ENCODE data around the gene FOXP2.

FOXP2 gene

DNA sequence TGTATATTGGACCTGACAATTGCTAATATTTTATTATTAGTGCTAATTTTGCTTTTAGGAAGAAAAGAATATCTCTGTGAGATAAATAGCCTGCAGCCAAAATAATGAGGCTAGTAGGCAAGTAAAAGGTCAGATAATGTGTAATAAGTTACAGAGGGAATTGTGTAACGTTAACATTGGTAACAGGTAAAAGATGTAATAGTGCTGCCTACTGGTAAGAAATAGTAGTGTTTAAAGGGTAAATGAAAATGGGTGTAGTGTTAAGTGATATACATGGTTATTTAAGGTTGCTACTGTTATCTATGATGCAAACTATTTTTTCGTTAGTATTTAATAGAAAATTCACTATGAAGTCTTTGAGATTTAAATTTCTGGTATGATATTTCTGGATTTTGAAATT lies 9.2 kb upstream of the FOXP2 start:
- Histone ChIP-seq H3K4me1 (ENCODE audit: control insufficient read depth, insufficient read depth, low read length) (no peaks in the 10 kb centered on the region), H3K36me3 (ENCODE audit: control insufficient read depth, insufficient read depth, low read length) (no peaks in the 10 kb centered on the region), H3K27ac (ENCODE audit: low read depth, low read length) (no peak overlapping the region), H3K4me3 (ENCODE audit: low read depth, low read length) (no peak overlapping the region), H3K9me3 (ENCODE audit: control insufficient read depth, insufficient read depth, low read length) (no peaks in the 10 kb centered on the region), H3K9ac (ENCODE audit: low read depth, low read length) (no peak overlapping the region), H3K27me3 (ENCODE audit: control insufficient read depth, insufficient read depth, low read length) (no peaks in the 10 kb centered on the region)

DNA sequence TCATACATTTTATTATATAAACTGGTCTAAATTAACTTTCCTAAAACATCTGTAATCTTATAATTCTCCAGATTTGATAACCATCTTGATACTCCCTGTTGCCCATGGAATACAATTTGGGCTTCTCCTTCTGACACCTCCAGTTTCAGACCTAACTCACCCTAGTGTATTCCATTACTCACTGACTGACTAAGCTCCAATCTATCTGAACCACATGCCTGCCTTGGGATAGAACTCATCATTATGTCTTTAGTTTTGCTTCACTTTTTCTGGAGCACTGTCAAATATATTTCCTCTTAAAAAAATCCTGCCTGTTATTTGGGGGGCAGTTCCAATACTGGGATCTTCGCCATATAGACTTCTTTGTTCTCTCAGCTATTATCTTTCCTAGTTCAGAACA lies 4.9 kb upstream of the FOXP2 start:
- H3K9ac ChIP-seq (ENCODE audit: low read depth, low read length) = no peak overlapping the region
- no peak overlapping the region for H3K27ac ChIP-seq (ENCODE audit: low read depth, low read length)
- H3K4me3 ChIP-seq (ENCODE audit: low read depth, low read length) = no peak overlapping the region
- H3K27me3 ChIP-seq (ENCODE audit: control insufficient read depth, insufficient read depth, low read length) = no peaks in the 10 kb centered on the region
- no peaks in the 10 kb centered on the region for H3K9me3 ChIP-seq (ENCODE audit: control insufficient read depth, insufficient read depth, low read length)
- H3K4me1 ChIP-seq (ENCODE audit: control insufficient read depth, insufficient read depth, low read length) = peaks cover 15% of the 10 kb centered on the region
- H3K36me3 ChIP-seq (ENCODE audit: control insufficient read depth, insufficient read depth, low read length) = no peaks in the 10 kb centered on the region

DNA sequence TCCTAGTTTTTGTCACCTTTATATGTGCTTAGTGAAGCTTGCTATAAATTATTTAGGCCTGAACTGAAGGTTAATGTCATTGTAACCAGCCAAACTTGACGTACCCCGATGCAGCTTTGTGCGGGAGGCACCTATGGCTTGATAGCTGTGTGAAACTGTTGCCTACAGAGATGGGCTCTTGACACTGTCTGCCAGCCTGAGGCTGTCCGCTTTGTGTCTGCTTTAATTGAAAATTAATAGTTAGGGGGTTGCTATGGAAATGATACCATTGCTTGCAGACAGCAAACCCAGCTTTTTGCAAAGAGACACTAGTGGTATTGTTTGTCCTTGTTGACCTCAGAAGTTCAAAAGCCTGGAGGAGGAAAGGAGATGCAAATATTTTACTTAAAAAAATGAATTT lies 2.1 kb upstream of the FOXP2 start:
- Histone ChIP-seq H3K4me1 (ENCODE audit: control insufficient read depth, insufficient read depth, low read length) (peaks cover 30% of the 10 kb centered on the region), H3K36me3 (ENCODE audit: control insufficient read depth, insufficient read depth, low read length) (no peaks in the 10 kb centered on the region)

DNA sequence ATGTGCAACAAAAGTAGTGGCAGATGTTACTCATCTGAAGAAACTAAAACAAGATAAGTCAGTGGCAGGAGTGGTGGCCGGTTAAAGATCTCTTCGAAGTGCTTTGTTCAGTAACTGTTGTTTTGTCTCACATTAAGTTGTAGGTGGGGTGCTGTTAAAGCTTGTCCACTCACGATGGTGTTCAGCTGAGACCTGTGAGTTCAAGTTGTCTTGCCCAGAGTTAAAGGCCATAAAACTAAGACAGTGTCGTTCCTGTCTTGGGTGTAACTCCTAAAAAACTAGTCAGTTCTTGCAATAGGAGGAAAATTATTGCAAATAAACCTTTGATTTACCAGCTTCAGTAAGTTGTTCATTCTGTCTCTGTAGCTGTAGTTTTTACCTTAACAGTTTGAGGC lies 857 bp upstream of the FOXP2 start:
- no peak overlapping the region for H3K27ac ChIP-seq (ENCODE audit: low read depth, low read length)
- H3K27me3 ChIP-seq (ENCODE audit: control insufficient read depth, insufficient read depth, low read length) = no peaks in the 10 kb centered on the region
- no peak overlapping the region; the same call in 1 of the 2 replicates for H3K9ac ChIP-seq (ENCODE audit: low read depth, low read length)

More for the DNA sequence above, 2.1 kb upstream of the FOXP2 start:
- no peak overlapping the region for H3K9ac ChIP-seq (ENCODE audit: low read depth, low read length)
- H3K27ac ChIP-seq (ENCODE audit: low read depth, low read length) = no peak overlapping the region
- no peaks in the 10 kb centered on the region for H3K9me3 ChIP-seq (ENCODE audit: control insufficient read depth, insufficient read depth, low read length)
- H3K27me3 ChIP-seq (ENCODE audit: control insufficient read depth, insufficient read depth, low read length) = no peaks in the 10 kb centered on the region
- H3K4me3 ChIP-seq (ENCODE audit: low read depth, low read length) = no peak overlapping the region

DNA sequence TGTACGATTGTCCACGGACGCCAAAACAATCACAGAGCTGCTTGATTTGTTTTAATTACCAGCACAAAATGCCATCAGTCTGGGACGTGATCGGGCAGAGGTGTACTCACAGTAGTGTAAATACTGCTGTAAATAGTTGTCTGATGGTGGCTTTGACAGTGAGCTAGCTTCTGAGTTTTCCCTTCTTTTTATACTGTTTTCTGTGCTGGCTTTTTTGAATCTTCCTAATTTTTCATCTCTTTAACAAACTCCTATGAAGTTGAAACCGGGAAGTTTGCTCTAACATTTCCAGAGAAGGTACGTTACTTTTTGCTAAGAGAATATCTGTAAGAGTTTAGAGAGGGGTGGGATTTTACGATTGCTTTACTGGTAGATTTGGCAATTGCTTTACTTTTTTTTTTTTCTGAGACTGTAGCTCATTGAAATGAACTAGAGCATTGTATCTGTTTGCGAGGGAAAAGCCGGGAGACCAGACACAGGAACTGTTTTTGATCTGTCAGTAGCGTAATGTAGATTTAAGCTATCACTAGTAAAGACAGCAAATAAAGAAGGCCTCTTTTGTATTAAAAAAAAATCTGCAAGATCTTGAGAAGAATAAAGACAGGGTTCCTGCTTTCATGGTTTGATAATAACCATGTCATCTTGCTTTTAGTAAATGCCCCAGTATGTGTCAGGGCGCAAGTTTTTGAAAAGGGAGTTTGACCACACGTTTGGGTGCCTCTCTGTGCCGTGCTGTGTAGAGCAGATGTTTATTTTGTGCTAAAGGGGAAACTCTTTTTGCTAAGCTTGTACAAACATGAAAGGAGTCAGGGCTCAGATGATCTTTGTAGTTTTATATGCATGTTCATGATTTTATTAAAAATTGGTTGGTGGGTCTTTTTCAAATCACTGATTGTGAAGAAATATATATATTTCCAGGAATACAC lies 712 bp downstream of the FOXP2 start:
- H3K27ac ChIP-seq (ENCODE audit: low read depth, low read length) = no peak overlapping the region
- no peaks in the 10 kb centered on the region for H3K9me3 ChIP-seq (ENCODE audit: control insufficient read depth, insufficient read depth, low read length)
- H3K27me3 ChIP-seq (ENCODE audit: control insufficient read depth, insufficient read depth, low read length) = no peaks in the 10 kb centered on the region
- H3K36me3 ChIP-seq (ENCODE audit: control insufficient read depth, insufficient read depth, low read length) = no peaks in the 10 kb centered on the region
- H3K9ac ChIP-seq (ENCODE audit: low read depth, low read length) = no peak overlapping the region
- peak overlapping the region; percentile 38 for H3K4me3 ChIP-seq (ENCODE audit: low read depth, low read length)
- peaks cover 35% of the 10 kb centered on the region for H3K4me1 ChIP-seq (ENCODE audit: control insufficient read depth, insufficient read depth, low read length)

More for the DNA sequence above, 857 bp upstream of the FOXP2 start:
- Histone ChIP-seq H3K4me3 (ENCODE audit: low read depth, low read length) (no peak overlapping the region), H3K36me3 (ENCODE audit: control insufficient read depth, insufficient read depth, low read length) (no peaks in the 10 kb centered on the region), H3K4me1 (ENCODE audit: control insufficient read depth, insufficient read depth, low read length) (peaks cover 30% of the 10 kb centered on the region), H3K9me3 (ENCODE audit: control insufficient read depth, insufficient read depth, low read length) (no peaks in the 10 kb centered on the region)

DNA sequence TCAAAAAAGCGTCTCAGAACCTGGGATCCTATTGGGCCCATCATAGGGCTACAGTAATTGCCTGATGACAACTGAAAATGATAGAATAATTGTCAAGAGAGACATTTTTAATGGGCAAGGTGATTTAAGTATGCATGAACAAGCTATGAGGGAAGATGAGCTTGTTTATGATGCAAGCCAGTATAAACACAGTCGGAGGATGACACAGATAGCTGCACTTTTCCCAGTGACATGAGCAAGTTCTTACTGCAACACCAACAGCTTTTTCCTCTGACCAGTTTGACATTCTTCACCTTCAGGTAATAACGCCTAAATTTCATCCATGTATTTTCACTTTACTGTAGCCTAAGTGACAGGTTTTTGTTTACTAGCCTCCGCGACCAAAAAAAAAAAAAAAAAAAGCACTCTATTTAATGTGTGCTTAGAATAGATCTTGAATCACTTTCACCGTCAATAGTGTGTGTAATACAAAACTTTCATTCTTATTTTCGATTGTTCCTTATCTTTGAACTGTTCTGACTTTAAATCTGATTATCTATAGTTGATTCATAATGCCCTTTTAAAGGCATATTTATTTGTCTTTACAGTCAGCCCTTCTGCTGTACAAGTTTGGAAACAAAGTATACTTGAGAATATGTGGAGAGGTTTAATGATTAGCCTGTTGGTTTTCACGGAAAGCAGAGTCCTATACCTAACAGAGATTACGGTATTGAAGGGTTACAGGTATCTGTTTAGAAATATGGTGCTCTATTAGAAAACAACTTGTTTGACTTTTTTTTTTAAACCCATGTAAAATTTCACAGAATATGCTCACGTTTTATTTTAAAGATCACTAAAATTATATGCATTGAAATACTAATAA lies 1.7 kb downstream of the FOXP2 start:
- H3K9me3 ChIP-seq (ENCODE audit: control insufficient read depth, insufficient read depth, low read length) = no peaks in the 10 kb centered on the region
- H3K27ac ChIP-seq (ENCODE audit: low read depth, low read length) = no peak overlapping the region
- no peak overlapping the region for H3K9ac ChIP-seq (ENCODE audit: low read depth, low read length)
- H3K27me3 ChIP-seq (ENCODE audit: control insufficient read depth, insufficient read depth, low read length) = no peaks in the 10 kb centered on the region
- no peaks in the 10 kb centered on the region for H3K36me3 ChIP-seq (ENCODE audit: control insufficient read depth, insufficient read depth, low read length)
- peaks cover 35% of the 10 kb centered on the region for H3K4me1 ChIP-seq (ENCODE audit: control insufficient read depth, insufficient read depth, low read length)
- H3K4me3 ChIP-seq (ENCODE audit: low read depth, low read length) = no peak overlapping the region

DNA sequence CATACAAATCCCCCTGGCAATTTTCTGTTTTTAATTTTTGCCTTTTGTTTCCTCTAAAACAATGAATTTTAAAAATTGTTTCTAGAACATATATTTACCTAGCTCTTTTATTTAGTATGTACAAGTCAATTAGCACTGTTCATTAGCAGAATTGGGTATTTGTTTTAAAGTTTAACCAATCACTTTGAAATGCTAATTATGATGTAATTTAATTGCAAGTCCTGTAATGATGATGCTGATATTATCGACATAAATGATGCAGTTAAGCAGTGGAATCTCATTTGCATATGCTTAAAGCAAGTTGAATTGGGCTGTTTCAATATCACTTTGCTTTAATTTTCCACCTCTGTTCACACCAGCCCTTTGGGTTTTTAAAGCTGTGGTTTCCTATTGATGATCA lies 2.7 kb downstream of the FOXP2 start:
- Histone ChIP-seq H3K4me3 (ENCODE audit: low read depth, low read length) (no peak overlapping the region), H3K9ac (ENCODE audit: low read depth, low read length) (no peak overlapping the region), H3K27ac (ENCODE audit: low read depth, low read length) (no peak overlapping the region), H3K4me1 (ENCODE audit: control insufficient read depth, insufficient read depth, low read length) (peaks cover 35% of the 10 kb centered on the region), H3K36me3 (ENCODE audit: control insufficient read depth, insufficient read depth, low read length) (no peaks in the 10 kb centered on the region), H3K27me3 (ENCODE audit: control insufficient read depth, insufficient read depth, low read length) (no peaks in the 10 kb centered on the region), H3K9me3 (ENCODE audit: control insufficient read depth, insufficient read depth, low read length) (no peaks in the 10 kb centered on the region)

DNA sequence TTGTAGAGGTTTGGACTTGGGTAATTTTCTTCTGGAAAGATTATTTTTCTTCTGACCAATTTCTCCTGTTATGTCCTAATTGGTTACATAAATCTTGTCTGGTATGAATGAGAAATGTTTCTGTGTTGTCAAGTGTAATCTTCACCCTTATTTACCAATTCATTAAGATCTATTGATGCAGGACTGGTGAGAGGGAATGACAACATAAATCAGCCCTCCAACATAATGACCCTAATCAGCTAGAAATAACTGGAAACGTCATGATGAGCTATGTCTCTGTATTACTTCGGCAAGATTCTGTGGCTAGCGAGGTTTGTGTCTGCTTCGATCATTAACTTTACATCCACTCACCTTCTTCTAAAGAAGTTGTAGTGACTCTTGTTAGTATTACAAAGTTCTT lies 3.5 kb downstream of the FOXP2 start:
- H3K27ac ChIP-seq (ENCODE audit: low read depth, low read length) = no peak overlapping the region
- H3K36me3 ChIP-seq (ENCODE audit: control insufficient read depth, insufficient read depth, low read length) = no peaks in the 10 kb centered on the region
- peaks cover 35% of the 10 kb centered on the region for H3K4me1 ChIP-seq (ENCODE audit: control insufficient read depth, insufficient read depth, low read length)
- H3K9ac ChIP-seq (ENCODE audit: low read depth, low read length) = no peak overlapping the region
- H3K27me3 ChIP-seq (ENCODE audit: control insufficient read depth, insufficient read depth, low read length) = no peaks in the 10 kb centered on the region
- H3K4me3 ChIP-seq (ENCODE audit: low read depth, low read length) = no peak overlapping the region
- H3K9me3 ChIP-seq (ENCODE audit: control insufficient read depth, insufficient read depth, low read length) = no peaks in the 10 kb centered on the region

DNA sequence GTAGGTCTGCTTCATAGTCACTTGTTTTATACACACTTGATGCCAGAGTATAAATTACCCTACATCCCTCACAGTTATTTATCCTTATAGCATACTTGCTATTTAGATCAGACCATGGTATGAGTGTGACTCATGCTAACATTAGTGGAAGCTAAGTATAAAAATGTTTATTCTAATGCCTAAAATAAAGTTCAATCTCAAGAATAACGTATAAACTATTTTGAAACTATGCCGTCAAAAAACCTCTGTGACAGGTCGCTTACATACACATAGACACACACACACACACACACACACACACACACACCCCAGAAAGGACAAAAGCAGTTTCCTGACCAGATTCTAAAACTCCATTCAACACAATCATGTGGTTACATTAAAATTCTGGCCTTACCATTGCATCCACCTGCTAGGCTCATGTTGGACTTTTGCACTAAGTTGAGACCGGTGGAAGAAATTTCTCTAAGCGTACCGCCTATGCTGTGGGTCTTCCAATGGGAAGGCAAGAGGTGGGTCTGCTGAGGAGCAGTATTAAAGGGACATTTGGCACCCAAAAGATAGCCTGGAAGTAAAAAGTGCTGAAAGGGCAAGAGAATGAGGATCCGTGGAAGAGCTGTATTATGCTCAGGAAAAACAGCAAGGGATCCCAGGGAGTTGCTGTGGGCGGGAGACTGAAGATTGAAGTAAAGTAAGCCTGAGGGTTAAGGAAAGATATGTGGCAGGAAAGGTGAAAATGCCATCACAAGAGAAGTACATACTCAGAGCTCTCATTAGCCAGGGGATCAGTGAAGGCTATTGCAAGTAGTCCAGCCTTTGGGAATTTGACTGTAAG lies 5.0 kb downstream of the FOXP2 start:
- Histone ChIP-seq H3K36me3 (ENCODE audit: control insufficient read depth, insufficient read depth, low read length) (no peaks in the 10 kb centered on the region), H3K27ac (ENCODE audit: low read depth, low read length) (no peak overlapping the region), H3K9me3 (ENCODE audit: control insufficient read depth, insufficient read depth, low read length) (no peaks in the 10 kb centered on the region), H3K4me1 (ENCODE audit: control insufficient read depth, insufficient read depth, low read length) (peaks cover 21% of the 10 kb centered on the region), H3K9ac (ENCODE audit: low read depth, low read length) (no peak overlapping the region), H3K27me3 (ENCODE audit: control insufficient read depth, insufficient read depth, low read length) (no peaks in the 10 kb centered on the region), H3K4me3 (ENCODE audit: low read depth, low read length) (no peak overlapping the region)

DNA sequence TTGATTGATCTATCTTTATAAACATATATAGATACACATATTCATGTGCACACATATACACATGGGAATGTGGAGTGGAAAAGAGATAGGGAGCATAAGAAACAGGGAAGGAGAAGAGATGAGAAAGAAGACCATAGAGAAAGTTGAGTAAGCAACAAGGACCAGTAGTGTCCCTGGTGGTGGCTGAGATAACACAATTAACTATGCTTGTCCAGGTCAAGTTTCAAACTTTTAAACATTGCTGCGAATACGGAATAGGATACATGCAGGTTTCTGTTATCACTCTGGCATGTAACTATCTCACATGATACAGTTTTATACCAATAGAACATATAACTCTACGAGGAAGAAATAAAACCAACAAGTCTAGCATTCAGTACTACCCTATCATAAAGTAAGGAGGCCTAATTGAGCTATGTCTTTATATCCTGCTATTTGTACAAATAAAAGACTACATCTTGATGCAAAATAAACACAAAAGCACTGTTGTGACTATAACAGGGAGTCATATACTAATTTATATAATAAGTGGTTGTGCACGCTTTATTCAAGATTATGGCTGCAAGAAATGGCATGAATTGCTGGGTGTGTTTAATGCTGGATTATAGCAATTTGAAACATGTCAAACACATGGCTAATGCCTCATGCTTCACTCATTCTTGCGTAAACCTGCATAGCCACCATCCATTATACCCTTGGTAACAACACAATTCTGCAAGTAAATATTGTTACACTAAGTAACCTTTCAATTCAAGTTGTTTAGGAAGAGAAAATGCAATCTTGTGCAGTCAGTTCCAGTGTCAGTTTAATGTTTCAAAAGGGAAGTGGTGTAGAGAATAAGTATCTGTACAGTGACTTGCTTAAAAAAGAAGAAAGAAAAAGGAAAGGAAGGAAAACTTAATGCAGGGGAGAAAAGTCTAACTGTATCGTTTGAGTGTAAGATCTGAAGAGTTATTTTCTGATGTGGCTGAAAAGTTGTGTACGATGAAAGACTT lies 8.2 kb downstream of the FOXP2 start:
- Histone ChIP-seq H3K4me1 (ENCODE audit: control insufficient read depth, insufficient read depth, low read length) (0 out of 2 replicates have a peak, but pooled peaks cover 6% of the 10 kb centered on the region), H3K9ac (ENCODE audit: low read depth, low read length) (no peak overlapping the region), H3K36me3 (ENCODE audit: control insufficient read depth, insufficient read depth, low read length) (no peaks in the 10 kb centered on the region), H3K4me3 (ENCODE audit: low read depth, low read length) (no peak overlapping the region), H3K9me3 (ENCODE audit: control insufficient read depth, insufficient read depth, low read length) (no peaks in the 10 kb centered on the region), H3K27ac (ENCODE audit: low read depth, low read length) (no peak overlapping the region), H3K27me3 (ENCODE audit: control insufficient read depth, insufficient read depth, low read length) (no peaks in the 10 kb centered on the region)
